HCT116 (cell line): ENCODE results near the gene COMTD1. TPM values are rescaled to one million over a fixed set of nuclear protein-coding genes. Genes with fewer than 3 reads are reported as not detected.

Experiments
- ATAC-seq: fragments of 200-7000 bp; cut with Tn5 transposase; 2 replicates; pipeline ENCODE4 v1.9.1; 2020; ENCODE audit warnings: mild to moderate bottlenecking, moderate library complexity
- BruUV-seq: library from RNA; stranded (reverse); fragments of 400-500 nt; replicated peaks from 2 replicates; lab custom pipeline; 2021; lab: Mats Ljungman, UMichigan
- CTCF ChIA-PET: fragments of 300-600 bp; sonication (Branson Sonifier 250); formaldehyde crosslinking; loops from one replicate; lab custom pipeline; 2021; ENCODE audit warnings: antibody characterized with exemption; lab: Charles Lee
- POLR2A ChIA-PET: fragments of 300-600, 350-600 bp; sonication (Branson Sonifier 250); formaldehyde crosslinking; loops from one replicate; lab custom pipeline; 2021; ENCODE audit warnings: antibody characterized with exemption; lab: Charles Lee
- RAD21 ChIA-PET, 2 experiments: fragments of 300-600 bp; sonication (Branson Sonifier 250); formaldehyde crosslinking; loops; one replicate each; lab custom pipeline; 2023; ENCODE audit warnings: low total read pairs in 2 of 2; ENCODE audit not compliant: uncharacterized antibody in 2 of 2, unreplicated experiment in 2 of 2, low non-redundant PET in 1 of 2; lab: Charles Lee
- DNase-seq: peaks from one replicate; pipeline ENCODE4 v3.0.0-alpha.2; 2010; ENCODE audit warnings: low read depth, low spot score
- H2AFZ ChIP-seq: fragments of 200-600 bp; shearing (Covaris generic), sonication (generic); 2 replicates; pipeline ENCODE4 v1.6.1; 2017; ENCODE audit warnings: low read depth, mixed run types, mixed read lengths, antibody characterized with exemption, low read length; ENCODE audit not compliant: poor library complexity, severe bottlenecking
- H3K27ac ChIP-seq: 2 replicates; pipeline ENCODE4 v1.5.1; 2012; ENCODE audit warnings: low read depth, low read length
- H3K27me3 ChIP-seq: fragments of 200-600 bp; sonication (generic); 2 replicates; pipeline ENCODE4 v1.6.1; 2016; ENCODE audit warnings: mixed run types, low read length, mixed read lengths; ENCODE audit not compliant: insufficient read depth
- H3K36me3 ChIP-seq, 2 experiments: fragments of 200-500 bp in 1 of 2; fragments of 200-600 bp in 1 of 2; sonication (Bioruptor generic) in 1 of 2; sonication (generic) in 1 of 2; 2 replicates each; pipeline versions ENCODE4 v1.5.1 to v1.6.1; 2014 to 2016; ENCODE audit warnings: low read length in 2 of 2, inconsistent platforms in 1 of 2, mixed read lengths in 1 of 2, mixed run types in 1 of 2; ENCODE audit not compliant: insufficient read depth in 2 of 2, control insufficient read depth in 1 of 2
- H3K4me1 ChIP-seq, 2 experiments: fragments of 200-600 bp in 1 of 2; sonication (generic) in 1 of 2; 2 replicates each; pipeline versions ENCODE4 v1.5.1 to v1.6.1; 2012 to 2017; ENCODE audit warnings: low read length in 2 of 2, inconsistent platforms in 1 of 2, mild to moderate bottlenecking in 1 of 2, mixed read lengths in 1 of 2, mixed run types in 1 of 2, moderate library complexity in 1 of 2; ENCODE audit not compliant: insufficient read depth in 2 of 2, control insufficient read depth in 1 of 2
- H3K4me2 ChIP-seq: fragments of 200-600 bp; sonication (generic); 2 replicates; pipeline ENCODE4 v1.6.1; 2017; ENCODE audit warnings: mixed run types, low read length, mixed read lengths
- H3K4me3 ChIP-seq, 2 experiments: fragments of 200-600 bp in 1 of 2; sonication (generic) in 1 of 2; replicated peaks in 1 of 2; 2 replicates each; pipeline ENCODE4 v1.5.1; 2011 to 2016; ENCODE audit warnings: low read length in 2 of 2, control low read depth in 1 of 2, low read depth in 1 of 2, mild to moderate bottlenecking in 1 of 2, mixed read lengths in 1 of 2, mixed run types in 1 of 2
- H3K79me2 ChIP-seq: fragments of 200-600 bp; sonication (generic); 2 replicates; pipeline ENCODE4 v1.6.1; 2017; ENCODE audit warnings: mild to moderate bottlenecking, mixed run types, low read length, moderate library complexity, mixed read lengths; ENCODE audit not compliant: insufficient read depth
- H3K9ac ChIP-seq: fragments of 200-600 bp; sonication (generic); 2 replicates; pipeline ENCODE4 v1.6.1; 2016; ENCODE audit warnings: low read length, mixed read lengths
- H3K9me2 ChIP-seq: fragments of 200-600 bp; sonication (generic), shearing (Covaris generic); 2 replicates; pipeline ENCODE4 v1.6.1; 2017; ENCODE audit warnings: mixed run types, mild to moderate bottlenecking, moderate library complexity; ENCODE audit not compliant: insufficient read depth
- H3K9me3 ChIP-seq, 2 experiments: fragments of 200-500 bp in 1 of 2; fragments of 200-600 bp in 1 of 2; sonication (Bioruptor generic) in 1 of 2; sonication (generic) in 1 of 2; 2 replicates each; pipeline ENCODE4 v1.6.1; 2014 to 2017; ENCODE audit warnings: low read length in 2 of 2, mixed read lengths in 2 of 2, inconsistent platforms in 1 of 2, low read depth in 1 of 2, mild to moderate bottlenecking in 1 of 2, mixed run types in 1 of 2, moderate library complexity in 1 of 2; ENCODE audit not compliant: control insufficient read depth in 1 of 2, insufficient read depth in 1 of 2
- H4K20me1 ChIP-seq: fragments of 200-600 bp; sonication (generic), shearing (Covaris generic); 2 replicates; pipeline ENCODE4 v1.6.1; 2017; ENCODE audit warnings: mixed run types, mild to moderate bottlenecking, moderate library complexity; ENCODE audit not compliant: insufficient read depth
- ATF3 ChIP-seq: IDR thresholded peaks from 2 replicates; pipeline ENCODE4 v1.6.1; 2012
- EGR1 ChIP-seq: IDR thresholded peaks from 2 replicates; pipeline ENCODE4 v1.6.1; 2012; ENCODE audit warnings: low read depth
- EZH2phosphoT487 ChIP-seq: fragments of 200-600 bp; IDR thresholded peaks from 2 replicates; pipeline ENCODE4 v1.6.1; 2018; ENCODE audit warnings: antibody characterized with exemption, borderline replicate concordance
- FOSL1 ChIP-seq: IDR thresholded peaks from 2 replicates; pipeline ENCODE4 v1.6.1; 2012; ENCODE audit warnings: low read depth
- MAX ChIP-seq: IDR thresholded peaks from 2 replicates; pipeline ENCODE4 v1.6.1; 2012
- POLR2AphosphoS5 ChIP-seq: IDR thresholded peaks from 2 replicates; pipeline ENCODE4 v1.6.1; 2011; ENCODE audit warnings: mild to moderate bottlenecking, low read depth, low read length, moderate library complexity
- RAD21 ChIP-seq: IDR thresholded peaks from 2 replicates; pipeline ENCODE4 v1.6.1; 2012; ENCODE audit warnings: low read depth, mild to moderate bottlenecking
- SRF ChIP-seq: IDR thresholded peaks from 2 replicates; pipeline ENCODE4 v1.6.1; 2012; ENCODE audit warnings: low read depth
- ZBTB33 ChIP-seq: IDR thresholded peaks from 2 replicates; pipeline ENCODE4 v1.6.1; 2011; ENCODE audit warnings: mild to moderate bottlenecking, low read length, moderate library complexity; ENCODE audit not compliant: insufficient replicate concordance; ENCODE audit errors: extremely low read depth
- ZFX ChIP-seq: fragments of 450-650 bp; IDR thresholded peaks from 2 replicates; pipeline ENCODE4 v1.6.1; 2017
- ZNF274 ChIP-seq: fragments of 200-500 bp; sonication (Bioruptor generic); IDR thresholded peaks from 2 replicates; pipeline ENCODE4 v1.6.1; 2014; ENCODE audit warnings: mild to moderate bottlenecking, low read depth, low read length, inconsistent platforms
- intact Hi-C: fragments of 100-400 bp; cut with micrococcal nuclease; formaldehyde crosslinking; loops from 2 replicates; pipeline ENCODE4 v1.10.0; 2022
- total RNA-seq: library from RNA; stranded (reverse); gene quantifications from one replicate; pipeline ENCODE4 v1.2.1, GENCODE V29; 2021; ENCODE audit not compliant: unreplicated experiment
- TF ChIP-seq, protein P1 (sequence below), 3 experiments: fragments of 200-600 bp in 1 of 3; sonication (generic) in 1 of 3; IDR thresholded peaks in 2 of 3; conservative IDR thresholded peaks in 1 of 3; 2 replicates each; pipeline ENCODE4 v1.5.1; 2012 to 2017; ENCODE audit warnings: low read depth in 2 of 3, low read length in 2 of 3, antibody characterized with exemption in 1 of 3, borderline replicate concordance in 1 of 3, control low read depth in 1 of 3, mild to moderate bottlenecking in 1 of 3, mixed read lengths in 1 of 3, mixed run types in 1 of 3, moderate library complexity in 1 of 3; ENCODE audit not compliant: insufficient read depth in 1 of 3
- TF ChIP-seq, protein P2 (sequence below): IDR thresholded peaks from 2 replicates; pipeline ENCODE4 v1.6.1; 2012; ENCODE audit warnings: low read depth

The COMTD1 gene
- total RNA-seq, 1 experiment from 2014 or later = 35.1 TPM

DNA sequence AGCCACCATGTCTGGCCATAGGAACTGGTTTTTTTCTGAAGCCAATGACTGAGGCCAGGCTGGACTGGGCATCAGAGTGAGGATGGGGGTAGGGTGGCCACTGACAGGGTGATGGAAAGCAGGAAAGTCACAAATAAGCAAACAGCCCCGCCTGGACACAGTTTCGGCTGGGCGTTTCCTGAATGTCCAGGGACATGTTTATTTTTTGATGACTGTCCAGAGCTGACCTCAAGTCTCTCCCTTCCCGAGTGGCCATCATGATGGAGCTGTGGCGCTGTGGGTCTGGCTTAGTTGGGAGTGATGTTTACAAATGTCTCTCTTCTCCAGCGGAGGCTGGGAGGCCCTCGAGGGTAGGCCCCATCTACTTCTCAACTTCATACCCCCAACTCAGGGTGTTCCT is 37.1 kb upstream of the COMTD1 start (continued):
- no peak for TF ChIP-seq ZBTB33
- TF ChIP-seq POLR2AphosphoS5 = no peak
- no peak for TF ChIP-seq ATF3
- TF ChIP-seq SRF = no peak
- TF ChIP-seq RAD21 = no peak

GRCh38 chr10:75272094-75272493 is 36.3 kb upstream of the COMTD1 start:
- Histone ChIP-seq H4K20me1 (no peaks in the 10 kb centered on the region), H3K9ac (no peak overlapping the region), H3K79me2 (no peaks in the 10 kb centered on the region; the same call in 1 of the 2 replicates), H3K4me1 (peaks cover 12 to 25% of the 10 kb centered on the region in 2 experiments), H3K27me3 (no peaks in the 10 kb centered on the region), H3K9me2 (no peaks in the 10 kb centered on the region), H3K9me3 (no peaks in the 10 kb centered on the region), H2AFZ (no peak overlapping the region), H3K27ac (no peak overlapping the region), H3K4me3 (no peak overlapping the region), H3K36me3 (no peaks in the 10 kb centered on the region), H3K4me2 (no peak overlapping the region)
- intact Hi-C loops = no loop called here
- RAD21 ChIA-PET = interaction anchor here in 1 of 2 experiments (0.7 kb wide), 1 partner anchor 90 kb away, joined by 3 read pairs; no protein-coding TSS in a partner anchor
- POLR2A ChIA-PET = no interaction called here
- no peak for ATAC-seq
- no TSS peak for BruUV-seq
- CTCF ChIA-PET = no interaction called here
- no peak for DNase-seq
- no peak for TF ChIP-seq ZFX
- TF ChIP-seq SRF = no peak
- no peak for TF ChIP-seq ZNF274
- TF ChIP-seq, protein P1, sequence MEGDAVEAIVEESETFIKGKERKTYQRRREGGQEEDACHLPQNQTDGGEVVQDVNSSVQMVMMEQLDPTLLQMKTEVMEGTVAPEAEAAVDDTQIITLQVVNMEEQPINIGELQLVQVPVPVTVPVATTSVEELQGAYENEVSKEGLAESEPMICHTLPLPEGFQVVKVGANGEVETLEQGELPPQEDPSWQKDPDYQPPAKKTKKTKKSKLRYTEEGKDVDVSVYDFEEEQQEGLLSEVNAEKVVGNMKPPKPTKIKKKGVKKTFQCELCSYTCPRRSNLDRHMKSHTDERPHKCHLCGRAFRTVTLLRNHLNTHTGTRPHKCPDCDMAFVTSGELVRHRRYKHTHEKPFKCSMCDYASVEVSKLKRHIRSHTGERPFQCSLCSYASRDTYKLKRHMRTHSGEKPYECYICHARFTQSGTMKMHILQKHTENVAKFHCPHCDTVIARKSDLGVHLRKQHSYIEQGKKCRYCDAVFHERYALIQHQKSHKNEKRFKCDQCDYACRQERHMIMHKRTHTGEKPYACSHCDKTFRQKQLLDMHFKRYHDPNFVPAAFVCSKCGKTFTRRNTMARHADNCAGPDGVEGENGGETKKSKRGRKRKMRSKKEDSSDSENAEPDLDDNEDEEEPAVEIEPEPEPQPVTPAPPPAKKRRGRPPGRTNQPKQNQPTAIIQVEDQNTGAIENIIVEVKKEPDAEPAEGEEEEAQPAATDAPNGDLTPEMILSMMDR (IDR thresholded peaks at IDR 0.05 in 2 of 3, conservative IDR thresholded peaks at IDR 0.05 in 1 of 3; ENCODE audit: borderline replicate concordance in 1 of 3, insufficient read depth in 1 of 3, low read depth in 2 of 3, low read length in 2 of 3) = no peak
- TF ChIP-seq ZBTB33 = no peak
- TF ChIP-seq EGR1 = no peak
- no peak for TF ChIP-seq FOSL1
- TF ChIP-seq POLR2AphosphoS5 = no peak
- no peak for TF ChIP-seq ATF3
- TF ChIP-seq, protein P2, sequence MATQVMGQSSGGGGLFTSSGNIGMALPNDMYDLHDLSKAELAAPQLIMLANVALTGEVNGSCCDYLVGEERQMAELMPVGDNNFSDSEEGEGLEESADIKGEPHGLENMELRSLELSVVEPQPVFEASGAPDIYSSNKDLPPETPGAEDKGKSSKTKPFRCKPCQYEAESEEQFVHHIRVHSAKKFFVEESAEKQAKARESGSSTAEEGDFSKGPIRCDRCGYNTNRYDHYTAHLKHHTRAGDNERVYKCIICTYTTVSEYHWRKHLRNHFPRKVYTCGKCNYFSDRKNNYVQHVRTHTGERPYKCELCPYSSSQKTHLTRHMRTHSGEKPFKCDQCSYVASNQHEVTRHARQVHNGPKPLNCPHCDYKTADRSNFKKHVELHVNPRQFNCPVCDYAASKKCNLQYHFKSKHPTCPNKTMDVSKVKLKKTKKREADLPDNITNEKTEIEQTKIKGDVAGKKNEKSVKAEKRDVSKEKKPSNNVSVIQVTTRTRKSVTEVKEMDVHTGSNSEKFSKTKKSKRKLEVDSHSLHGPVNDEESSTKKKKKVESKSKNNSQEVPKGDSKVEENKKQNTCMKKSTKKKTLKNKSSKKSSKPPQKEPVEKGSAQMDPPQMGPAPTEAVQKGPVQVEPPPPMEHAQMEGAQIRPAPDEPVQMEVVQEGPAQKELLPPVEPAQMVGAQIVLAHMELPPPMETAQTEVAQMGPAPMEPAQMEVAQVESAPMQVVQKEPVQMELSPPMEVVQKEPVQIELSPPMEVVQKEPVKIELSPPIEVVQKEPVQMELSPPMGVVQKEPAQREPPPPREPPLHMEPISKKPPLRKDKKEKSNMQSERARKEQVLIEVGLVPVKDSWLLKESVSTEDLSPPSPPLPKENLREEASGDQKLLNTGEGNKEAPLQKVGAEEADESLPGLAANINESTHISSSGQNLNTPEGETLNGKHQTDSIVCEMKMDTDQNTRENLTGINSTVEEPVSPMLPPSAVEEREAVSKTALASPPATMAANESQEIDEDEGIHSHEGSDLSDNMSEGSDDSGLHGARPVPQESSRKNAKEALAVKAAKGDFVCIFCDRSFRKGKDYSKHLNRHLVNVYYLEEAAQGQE = no peak
- no peak for TF ChIP-seq MAX
- no peak for TF ChIP-seq EZH2phosphoT487
